GM18520 (cell line): Measurements from ENCODE around the gene DLG1.

ENCODE experiments used
- ATAC-seq: cut with Tn5 transposase; IDR thresholded peaks from one replicate; pipeline ENCODE4 v1.9.1; 2021; ENCODE audit not compliant: unreplicated experiment

Gene DLG1

GRCh38 chr3:197320582-197320981 is 22.2 kb upstream of the DLG1 start:
- ATAC-seq: no peak

GRCh38 chr3:197317250-197317963 is 19.0 kb upstream of the DLG1 start:
- no peak for ATAC-seq

- ATAC-seq: no peak
These were observed 14.0 kb upstream of the DLG1 start for GRCh38 chr3:197312431-197312830.

GRCh38 chr3:197311591-197311990 is 13.2 kb upstream of the DLG1 start:
- no peak for ATAC-seq

GRCh38 chr3:197309528-197310361 is 11.3 kb upstream of the DLG1 start:
- no peak for ATAC-seq

- ATAC-seq: no peak
These were observed 10.2 kb upstream of the DLG1 start for GRCh38 chr3:197308591-197308990.

- ATAC-seq: no peak
These were observed 8.1 kb upstream of the DLG1 start for GRCh38 chr3:197306374-197307086.

- ATAC-seq: peak; percentile 92
These were observed 7.4 kb upstream of the DLG1 start for GRCh38 chr3:197305854-197306253.

GRCh38 chr3:197303452-197303851 is 5.0 kb upstream of the DLG1 start:
- ATAC-seq: no peak

- no peak for ATAC-seq
These were observed 4.4 kb upstream of the DLG1 start for GRCh38 chr3:197302696-197303341.

GRCh38 chr3:197302033-197302432 is 3.6 kb upstream of the DLG1 start:
- no peak for ATAC-seq

- no peak for ATAC-seq
These were observed 1.9 kb upstream of the DLG1 start for GRCh38 chr3:197300361-197300760.

GRCh38 chr3:197298945-197299854 is 788 bp upstream of the DLG1 start:
- ATAC-seq: no peak

- peak; percentile 40 for ATAC-seq
These were observed 704 bp downstream of the DLG1 start for GRCh38 chr3:197297476-197298340.

GRCh38 chr3:197297002-197297401 is 1.4 kb downstream of the DLG1 start:
- ATAC-seq: no peak

GRCh38 chr3:197296545-197296944 is 1.9 kb downstream of the DLG1 start:
- no peak for ATAC-seq

- no peak for ATAC-seq
These were observed 2.5 kb downstream of the DLG1 start for GRCh38 chr3:197295871-197296270.

GRCh38 chr3:197293605-197294237 is 4.7 kb downstream of the DLG1 start:
- ATAC-seq: no peak

- no peak for ATAC-seq
These were observed 5.8 kb downstream of the DLG1 start for GRCh38 chr3:197292648-197293047.
